ENCODE results near the gene NEK11. TPM values are rescaled to one million over a fixed set of nuclear protein-coding genes. Genes with fewer than 3 reads are reported as not detected.

The NEK11 gene
- total RNA-seq, 1 experiment from 2014 or later: 2.5 TPM

GRCh38 chr3:131393051-131393450 lies 366.4 kb downstream of the NEK11 start:
- H3K36me3 ChIP-seq (ENCODE audit: insufficient read depth, low read length): no peaks in the 10 kb centered on the region
- H3K9me2 ChIP-seq (replicated peaks; ENCODE audit: insufficient read depth, low read length): no peaks in the 10 kb centered on the region
- no peak overlapping the region for H3K27ac ChIP-seq (ENCODE audit: low read length)
- no peak overlapping the region for H3K4me3 ChIP-seq (ENCODE audit: low read length)
- no peaks in the 10 kb centered on the region for H3K9me3 ChIP-seq (ENCODE audit: low read length)
- no peaks in the 10 kb centered on the region for H3K4me1 ChIP-seq (ENCODE audit: low read length)
- H2AFZ ChIP-seq (ENCODE audit: low read length): no peak overlapping the region
- no peaks in the 10 kb centered on the region for H3K27me3 ChIP-seq (ENCODE audit: low read length)
- no peak for DNase-seq
- no peak overlapping the region for H3K4me2 ChIP-seq (ENCODE audit: low read depth, low read length, poor library complexity, severe bottlenecking)
- no peak overlapping the region for H3K9ac ChIP-seq (ENCODE audit: low read length)
- no peaks in the 10 kb centered on the region for H4K20me1 ChIP-seq (ENCODE audit: insufficient read depth, low read depth, low read length)
- H3K79me2 ChIP-seq (ENCODE audit: low read length): no peaks in the 10 kb centered on the region

GRCh38 chr3:131393868-131394267 lies 367.2 kb downstream of the NEK11 start:
- H3K36me3 ChIP-seq (ENCODE audit: insufficient read depth, low read length): no peaks in the 10 kb centered on the region
- no peak overlapping the region for H3K4me2 ChIP-seq (ENCODE audit: low read depth, low read length, poor library complexity, severe bottlenecking)
- H3K4me3 ChIP-seq (ENCODE audit: low read length): no peak overlapping the region
- no peaks in the 10 kb centered on the region for H3K9me2 ChIP-seq (replicated peaks; ENCODE audit: insufficient read depth, low read length)
- no peaks in the 10 kb centered on the region for H4K20me1 ChIP-seq (ENCODE audit: insufficient read depth, low read depth, low read length)
- H3K79me2 ChIP-seq (ENCODE audit: low read length): no peaks in the 10 kb centered on the region
- no peaks in the 10 kb centered on the region for H3K4me1 ChIP-seq (ENCODE audit: low read length)
- DNase-seq: peak; percentile 27
- no peaks in the 10 kb centered on the region for H3K27me3 ChIP-seq (ENCODE audit: low read length)
- H3K9ac ChIP-seq (ENCODE audit: low read length): no peak overlapping the region
- no peak overlapping the region for H3K27ac ChIP-seq (ENCODE audit: low read length)
- no peak overlapping the region for H2AFZ ChIP-seq (ENCODE audit: low read length)
- no peaks in the 10 kb centered on the region for H3K9me3 ChIP-seq (ENCODE audit: low read length)

- Histone ChIP-seq H3K79me2 (ENCODE audit: low read length) (no peaks in the 10 kb centered on the region), H3K27me3 (ENCODE audit: low read length) (no peaks in the 10 kb centered on the region), H3K4me3 (ENCODE audit: low read length) (no peak overlapping the region), H2AFZ (ENCODE audit: low read length) (no peak overlapping the region), H3K36me3 (ENCODE audit: insufficient read depth, low read length) (no peaks in the 10 kb centered on the region), H3K9me2 (replicated peaks; ENCODE audit: insufficient read depth, low read length) (no peaks in the 10 kb centered on the region), H3K9ac (ENCODE audit: low read length) (no peak overlapping the region), H3K4me1 (ENCODE audit: low read length) (no peaks in the 10 kb centered on the region), H3K27ac (ENCODE audit: low read length) (no peak overlapping the region), H3K4me2 (ENCODE audit: low read depth, low read length, poor library complexity, severe bottlenecking) (no peak overlapping the region), H4K20me1 (ENCODE audit: insufficient read depth, low read depth, low read length) (no peaks in the 10 kb centered on the region), H3K9me3 (ENCODE audit: low read length) (no peaks in the 10 kb centered on the region)
- peak; percentile 4 for DNase-seq
Observed at GRCh38 chr3:131394400-131394799, 367.7 kb downstream of the NEK11 start.

GRCh38 chr3:131396170-131396569 lies 369.5 kb downstream of the NEK11 start:
- H3K9me3 ChIP-seq (ENCODE audit: low read length): no peaks in the 10 kb centered on the region
- H3K4me2 ChIP-seq (ENCODE audit: low read depth, low read length, poor library complexity, severe bottlenecking): no peak overlapping the region

GRCh38 chr3:131397889-131398288 lies 371.2 kb downstream of the NEK11 start:
- no peaks in the 10 kb centered on the region for H3K27me3 ChIP-seq (ENCODE audit: low read length)
- H3K79me2 ChIP-seq (ENCODE audit: low read length): no peaks in the 10 kb centered on the region
- H4K20me1 ChIP-seq (ENCODE audit: insufficient read depth, low read depth, low read length): no peaks in the 10 kb centered on the region
- H3K4me1 ChIP-seq (ENCODE audit: low read length): no peaks in the 10 kb centered on the region
- H3K27ac ChIP-seq (ENCODE audit: low read length): no peak overlapping the region
- DNase-seq: peak; percentile 43
- no peak overlapping the region for H3K4me3 ChIP-seq (ENCODE audit: low read length)
- no peak overlapping the region for H3K4me2 ChIP-seq (ENCODE audit: low read depth, low read length, poor library complexity, severe bottlenecking)
- no peaks in the 10 kb centered on the region for H3K9me2 ChIP-seq (replicated peaks; ENCODE audit: insufficient read depth, low read length)
- no peaks in the 10 kb centered on the region for H3K9me3 ChIP-seq (ENCODE audit: low read length)
- H3K9ac ChIP-seq (ENCODE audit: low read length): no peak overlapping the region
- H2AFZ ChIP-seq (ENCODE audit: low read length): no peak overlapping the region
- no peaks in the 10 kb centered on the region for H3K36me3 ChIP-seq (ENCODE audit: insufficient read depth, low read length)

More at GRCh38 chr3:131396170-131396569, 369.5 kb downstream of the NEK11 start:
- Histone ChIP-seq H3K27me3 (ENCODE audit: low read length) (no peaks in the 10 kb centered on the region), H3K9ac (ENCODE audit: low read length) (no peak overlapping the region), H4K20me1 (ENCODE audit: insufficient read depth, low read depth, low read length) (no peaks in the 10 kb centered on the region), H2AFZ (ENCODE audit: low read length) (no peak overlapping the region), H3K79me2 (ENCODE audit: low read length) (no peaks in the 10 kb centered on the region), H3K27ac (ENCODE audit: low read length) (no peak overlapping the region), H3K4me3 (ENCODE audit: low read length) (no peak overlapping the region), H3K9me2 (replicated peaks; ENCODE audit: insufficient read depth, low read length) (no peaks in the 10 kb centered on the region), H3K4me1 (ENCODE audit: low read length) (no peaks in the 10 kb centered on the region), H3K36me3 (ENCODE audit: insufficient read depth, low read length) (no peaks in the 10 kb centered on the region)
- DNase-seq: peak; percentile 26

Small RNA genes lying within 50 kb of the gene (small RNA-seq; reads per million reads assigned to genes)
- gene RNU6-726P: not detected

Other genes with a start within 250 kb of the NEK11 start
- gene ATP2C1, start 132.8 kb upstream of the NEK11 start, total RNA-seq (2014; rRNA removed; shearing (Covaris generic); ENCODE audit: low replicate concordance): 133 and 179 TPM in 2 replicates
- 11.1 and 11.4 TPM in 2 replicates for gene ASTE1, start 52 bp upstream of the NEK11 start, total RNA-seq (2014; rRNA removed; shearing (Covaris generic); ENCODE audit: low replicate concordance)